ENCODE measurements around the gene BAIAP3. TPM values are rescaled to one million over a fixed set of nuclear protein-coding genes. Genes with fewer than 3 reads are reported as not detected.

Gene BAIAP3
- total and polyA plus RNA-seq, 2 of the 8 experiments (the other 6 are each of a cell fraction or from before 2014, with no cell fraction given), result 2.9 to 6.8 TPM

GRCh38 chr16:1331712-1332617 is 1.5 kb upstream of the BAIAP3 start (continued):
- no peak for TF ChIP-seq CHD7 (IDR thresholded peaks at IDR 0.05; ENCODE audit: insufficient replicate concordance, low read length)
- peak; percentile 29; the same call in 1 of the 2 replicates for TF ChIP-seq MAX (IDR thresholded peaks at IDR 0.05)
- TF ChIP-seq JUND (IDR thresholded peaks at IDR 0.05; ENCODE audit: low read length), result no peak
- no peak for TF ChIP-seq EGR1 (IDR thresholded peaks at IDR 0.05; ENCODE audit: borderline replicate concordance, low read depth, low read length)
- no peak for TF ChIP-seq POU5F1 (IDR thresholded peaks at IDR 0.05; ENCODE audit: low read depth, low read length)
- no peak for TF ChIP-seq KDM1A (IDR thresholded peaks at IDR 0.05; ENCODE audit: borderline replicate concordance, low read length)
- TF ChIP-seq EZH2 (IDR thresholded peaks at IDR 0.05; ENCODE audit: low read depth, low read length, severe bottlenecking), result peak; percentile 27
- TF ChIP-seq ATF3 (IDR thresholded peaks at IDR 0.05; ENCODE audit: insufficient read depth, low read depth, low read length), result no peak
